ENCODE data around the gene IFNA10.
"Not testable (repeated sequence)": the region's sequence is repeated elsewhere in the genome, so short reads cannot be mapped to it uniquely, and the experiment has no call there.

The IFNA10 gene

GRCh38 chr9:21207043-21207442 lies at the start of gene IFNA10:
Gene IFNA10 (minus strand): TSS chr9:21207143. CDS start chr9:21207097, 46 bp downstream.
- not testable (repeated sequence) for H3K4me3 ChIP-seq (ENCODE audit: low read depth, low read length); DNase-seq (ENCODE audit: low read depth)

- TF ChIP-seq CTCF (IDR thresholded peaks at IDR 0.05; ENCODE audit: insufficient read depth, low read depth, low read length, missing control alignments) = no peak
- H3K4me3 ChIP-seq (ENCODE audit: low read depth, low read length) = no peak overlapping the region
- DNase-seq (ENCODE audit: low read depth) = no peak
Measured at GRCh38 chr9:21255538-21256212, 48.7 kb upstream of the IFNA10 start.

- TF ChIP-seq CTCF (IDR thresholded peaks at IDR 0.05; ENCODE audit: insufficient read depth, low read depth, low read length, missing control alignments) = peak; percentile 57
- no peak overlapping the region for H3K4me3 ChIP-seq (ENCODE audit: low read depth, low read length)
- DNase-seq (ENCODE audit: low read depth) = peak; percentile 40
Measured at GRCh38 chr9:21252721-21253547, 46.0 kb upstream of the IFNA10 start.

- H3K4me3 ChIP-seq (ENCODE audit: low read depth, low read length) = no peak overlapping the region
- no peak for DNase-seq (ENCODE audit: low read depth)
- no peak for TF ChIP-seq CTCF (IDR thresholded peaks at IDR 0.05; ENCODE audit: insufficient read depth, low read depth, low read length, missing control alignments)
Measured at GRCh38 chr9:21251638-21252037, 44.7 kb upstream of the IFNA10 start.

- DNase-seq (ENCODE audit: low read depth) = no peak
- no peak for TF ChIP-seq CTCF (IDR thresholded peaks at IDR 0.05; ENCODE audit: insufficient read depth, low read depth, low read length, missing control alignments)
- no peak overlapping the region for H3K4me3 ChIP-seq (ENCODE audit: low read depth, low read length)
Measured at GRCh38 chr9:21251190-21251589, 44.2 kb upstream of the IFNA10 start.

GRCh38 chr9:21244836-21245235 lies 37.9 kb upstream of the IFNA10 start:
- H3K4me3 ChIP-seq (ENCODE audit: low read depth, low read length) = no peak overlapping the region
- no peak for DNase-seq (ENCODE audit: low read depth)
- TF ChIP-seq CTCF (IDR thresholded peaks at IDR 0.05; ENCODE audit: insufficient read depth, low read depth, low read length, missing control alignments) = no peak

- no peak for DNase-seq (ENCODE audit: low read depth)
- no peak for TF ChIP-seq CTCF (IDR thresholded peaks at IDR 0.05; ENCODE audit: insufficient read depth, low read depth, low read length, missing control alignments)
- H3K4me3 ChIP-seq (ENCODE audit: low read depth, low read length) = no peak within 1 kb of the TSS
Measured at GRCh38 chr9:21239911-21240310, 33.0 kb upstream of the IFNA10 start, which contains the start of gene IFNA14. Gene IFNA14 (minus strand): TSS chr9:21240005. CDS start chr9:21239935, 70 bp downstream.

- DNase-seq (ENCODE audit: low read depth); H3K4me3 ChIP-seq (ENCODE audit: low read depth, low read length): not testable (repeated sequence)
Measured at GRCh38 chr9:21236360-21236714, 29.4 kb upstream of the IFNA10 start.

Data from GM12865 (cell line).